NCI-H1694 treated with DMSO at 0.1 percent for 48 hours (cell line): Measurements from ENCODE around the gene AQP11.
"Not testable (repeated sequence)": the region's sequence is repeated elsewhere in the genome, so short reads cannot be mapped to it uniquely, and the experiment has no call there.

Experiments
- DNase-seq: peaks from one replicate; lab custom pipeline; 2025; lab: John Stamatoyannopoulos, UW

Gene AQP11

GRCh38 chr11:77592727-77593126, 3.0 kb downstream of the AQP11 start:
- no peak for DNase-seq

- no peak for DNase-seq
Observed at GRCh38 chr11:77593883-77594282, 4.1 kb downstream of the AQP11 start.

- DNase-seq = no peak
Observed at GRCh38 chr11:77596626-77597025, 6.9 kb downstream of the AQP11 start.

GRCh38 chr11:77598195-77598594, 8.4 kb downstream of the AQP11 start:
- DNase-seq = no peak

GRCh38 chr11:77602381-77603088, 12.8 kb downstream of the AQP11 start:
- no peak for DNase-seq

GRCh38 chr11:77604281-77604680, 14.5 kb downstream of the AQP11 start:
- no peak for DNase-seq

GRCh38 chr11:77609234-77609633, 19.5 kb downstream of the AQP11 start:
- no peak for DNase-seq

GRCh38 chr11:77611921-77612320, 22.2 kb downstream of the AQP11 start:
- DNase-seq = no peak

GRCh38 chr11:77617892-77618291, 28.1 kb downstream of the AQP11 start:
- no peak for DNase-seq

- peak; percentile 17 for DNase-seq
Observed at GRCh38 chr11:77619576-77620198, 29.9 kb downstream of the AQP11 start.

GRCh38 chr11:77630157-77630710, 40.5 kb downstream of the AQP11 start:
- no peak for DNase-seq

GRCh38 chr11:77633926-77634325, 44.2 kb downstream of the AQP11 start:
- DNase-seq = not testable (repeated sequence)

- no peak for DNase-seq
Observed at GRCh38 chr11:77636731-77637344, 47.1 kb downstream of the AQP11 start.

GRCh38 chr11:77637345-77638165, 47.8 kb downstream of the AQP11 start, which contains the start of gene CLNS1A:
TSS of gene CLNS1A (minus strand) at chr11:77637794. CDS start at chr11:77637714, 80 bp downstream.
- peak; percentile 83 for DNase-seq

- DNase-seq = no peak
Observed at GRCh38 chr11:77642228-77642627, 52.5 kb downstream of the AQP11 start.

GRCh38 chr11:77644887-77645286, 55.1 kb downstream of the AQP11 start:
- DNase-seq = no peak

GRCh38 chr11:77647654-77648305, 58.0 kb downstream of the AQP11 start:
- DNase-seq = no peak

GRCh38 chr11:77650123-77650522, 60.4 kb downstream of the AQP11 start:
- no peak for DNase-seq

GRCh38 chr11:77654770-77655434, 65.1 kb downstream of the AQP11 start:
- DNase-seq = no peak

- DNase-seq = no peak
Observed at GRCh38 chr11:77656362-77656761, 66.6 kb downstream of the AQP11 start.
